ENCODE data around the gene MOSPD3. TPM values are rescaled to one million over a fixed set of nuclear protein-coding genes. Genes with fewer than 3 reads are reported as not detected.

MOSPD3 gene
- total and polyA plus RNA-seq, 2 of the 13 experiments (the other 11 are each of a cell fraction or from before 2014, with no cell fraction given) = 7.6 to 8.8 TPM

DNA sequence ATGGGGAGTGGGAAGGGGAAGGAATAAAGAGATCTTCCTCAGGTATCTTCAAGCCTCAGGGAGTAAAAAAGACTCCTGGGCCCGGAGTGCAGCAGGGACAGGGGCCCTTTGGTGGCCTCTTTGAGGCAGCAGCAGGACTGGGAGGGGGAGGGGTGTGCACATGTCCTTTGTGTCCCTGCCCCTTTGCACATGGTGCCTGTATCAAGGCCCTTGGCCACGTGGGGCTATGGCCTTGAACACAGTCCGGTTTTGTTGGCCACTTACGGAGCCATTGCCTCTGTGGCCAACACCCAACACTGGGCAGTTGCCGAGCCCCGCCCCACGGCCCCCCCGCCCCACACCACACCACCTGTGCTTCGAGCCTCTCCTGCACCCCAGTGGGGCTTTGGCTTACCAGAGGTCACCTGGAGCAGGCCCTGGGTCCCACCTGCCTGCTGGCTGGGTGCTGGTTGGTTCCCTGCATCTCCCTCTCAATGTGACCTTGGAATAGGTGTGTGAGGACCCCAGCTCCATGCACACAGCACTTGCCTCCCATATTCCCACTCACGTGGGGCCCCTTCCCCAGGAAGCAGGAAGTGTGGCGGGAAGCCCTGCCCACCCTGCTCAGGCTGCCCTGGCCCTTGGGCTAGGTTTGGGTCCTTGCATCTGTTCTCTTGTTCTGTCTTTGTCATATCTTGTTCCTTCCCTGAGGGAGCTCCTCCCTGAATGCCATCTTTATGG is 44.0 kb upstream of the MOSPD3 start (continued):
- TF ChIP-seq ATF7-NPFF (CRISPR knock-in tag; IDR thresholded peaks at IDR 0.05; ENCODE audit: low read depth) = peak; percentile 90
- TF ChIP-seq, protein P1, sequence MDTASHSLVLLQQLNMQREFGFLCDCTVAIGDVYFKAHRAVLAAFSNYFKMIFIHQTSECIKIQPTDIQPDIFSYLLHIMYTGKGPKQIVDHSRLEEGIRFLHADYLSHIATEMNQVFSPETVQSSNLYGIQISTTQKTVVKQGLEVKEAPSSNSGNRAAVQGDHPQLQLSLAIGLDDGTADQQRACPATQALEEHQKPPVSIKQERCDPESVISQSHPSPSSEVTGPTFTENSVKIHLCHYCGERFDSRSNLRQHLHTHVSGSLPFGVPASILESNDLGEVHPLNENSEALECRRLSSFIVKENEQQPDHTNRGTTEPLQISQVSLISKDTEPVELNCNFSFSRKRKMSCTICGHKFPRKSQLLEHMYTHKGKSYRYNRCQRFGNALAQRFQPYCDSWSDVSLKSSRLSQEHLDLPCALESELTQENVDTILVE (CRISPR knock-in tag; IDR thresholded peaks at IDR 0.05) = no peak; the same call in 1 of the 2 replicates
- 0 out of 2 replicates have a peak, but pooled peaks have one; percentile 73 for TF ChIP-seq DPF2 (CRISPR knock-in tag; IDR thresholded peaks at IDR 0.05; ENCODE audit: borderline replicate concordance, low read depth)
- no peak for TF ChIP-seq CCDC6 (CRISPR knock-in tag; IDR thresholded peaks at IDR 0.05)
- no peak for TF ChIP-seq GLI4 (CRISPR knock-in tag; IDR thresholded peaks at IDR 0.05; ENCODE audit: borderline replicate concordance)
- TF ChIP-seq, protein P2, sequence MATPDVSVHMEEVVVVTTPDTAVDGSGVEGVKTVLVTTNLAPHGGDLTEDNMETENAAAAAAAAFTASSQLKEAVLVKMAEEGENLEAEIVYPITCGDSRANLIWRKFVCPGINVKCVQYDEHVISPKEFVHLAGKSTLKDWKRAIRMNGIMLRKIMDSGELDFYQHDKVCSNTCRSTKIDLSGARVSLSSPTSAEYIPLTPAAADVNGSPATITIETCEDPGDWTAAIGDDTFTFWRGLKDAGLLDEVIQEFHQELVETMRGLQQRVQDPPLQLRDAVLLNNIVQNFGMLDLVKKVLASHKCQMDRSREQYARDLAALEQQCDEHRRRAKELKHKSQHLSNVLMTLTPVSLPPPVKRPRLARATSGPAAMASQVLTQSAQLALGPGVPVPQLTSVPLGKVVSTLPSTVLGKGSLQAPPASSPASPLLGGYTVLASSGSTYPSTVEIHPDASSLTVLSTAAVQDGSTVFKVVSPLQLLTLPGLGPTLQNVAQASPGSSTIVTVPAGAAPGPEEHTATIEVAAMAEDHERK (CRISPR knock-in tag; IDR thresholded peaks at IDR 0.05; ENCODE audit: low read depth) = no peak
- TF ChIP-seq, protein P3, sequence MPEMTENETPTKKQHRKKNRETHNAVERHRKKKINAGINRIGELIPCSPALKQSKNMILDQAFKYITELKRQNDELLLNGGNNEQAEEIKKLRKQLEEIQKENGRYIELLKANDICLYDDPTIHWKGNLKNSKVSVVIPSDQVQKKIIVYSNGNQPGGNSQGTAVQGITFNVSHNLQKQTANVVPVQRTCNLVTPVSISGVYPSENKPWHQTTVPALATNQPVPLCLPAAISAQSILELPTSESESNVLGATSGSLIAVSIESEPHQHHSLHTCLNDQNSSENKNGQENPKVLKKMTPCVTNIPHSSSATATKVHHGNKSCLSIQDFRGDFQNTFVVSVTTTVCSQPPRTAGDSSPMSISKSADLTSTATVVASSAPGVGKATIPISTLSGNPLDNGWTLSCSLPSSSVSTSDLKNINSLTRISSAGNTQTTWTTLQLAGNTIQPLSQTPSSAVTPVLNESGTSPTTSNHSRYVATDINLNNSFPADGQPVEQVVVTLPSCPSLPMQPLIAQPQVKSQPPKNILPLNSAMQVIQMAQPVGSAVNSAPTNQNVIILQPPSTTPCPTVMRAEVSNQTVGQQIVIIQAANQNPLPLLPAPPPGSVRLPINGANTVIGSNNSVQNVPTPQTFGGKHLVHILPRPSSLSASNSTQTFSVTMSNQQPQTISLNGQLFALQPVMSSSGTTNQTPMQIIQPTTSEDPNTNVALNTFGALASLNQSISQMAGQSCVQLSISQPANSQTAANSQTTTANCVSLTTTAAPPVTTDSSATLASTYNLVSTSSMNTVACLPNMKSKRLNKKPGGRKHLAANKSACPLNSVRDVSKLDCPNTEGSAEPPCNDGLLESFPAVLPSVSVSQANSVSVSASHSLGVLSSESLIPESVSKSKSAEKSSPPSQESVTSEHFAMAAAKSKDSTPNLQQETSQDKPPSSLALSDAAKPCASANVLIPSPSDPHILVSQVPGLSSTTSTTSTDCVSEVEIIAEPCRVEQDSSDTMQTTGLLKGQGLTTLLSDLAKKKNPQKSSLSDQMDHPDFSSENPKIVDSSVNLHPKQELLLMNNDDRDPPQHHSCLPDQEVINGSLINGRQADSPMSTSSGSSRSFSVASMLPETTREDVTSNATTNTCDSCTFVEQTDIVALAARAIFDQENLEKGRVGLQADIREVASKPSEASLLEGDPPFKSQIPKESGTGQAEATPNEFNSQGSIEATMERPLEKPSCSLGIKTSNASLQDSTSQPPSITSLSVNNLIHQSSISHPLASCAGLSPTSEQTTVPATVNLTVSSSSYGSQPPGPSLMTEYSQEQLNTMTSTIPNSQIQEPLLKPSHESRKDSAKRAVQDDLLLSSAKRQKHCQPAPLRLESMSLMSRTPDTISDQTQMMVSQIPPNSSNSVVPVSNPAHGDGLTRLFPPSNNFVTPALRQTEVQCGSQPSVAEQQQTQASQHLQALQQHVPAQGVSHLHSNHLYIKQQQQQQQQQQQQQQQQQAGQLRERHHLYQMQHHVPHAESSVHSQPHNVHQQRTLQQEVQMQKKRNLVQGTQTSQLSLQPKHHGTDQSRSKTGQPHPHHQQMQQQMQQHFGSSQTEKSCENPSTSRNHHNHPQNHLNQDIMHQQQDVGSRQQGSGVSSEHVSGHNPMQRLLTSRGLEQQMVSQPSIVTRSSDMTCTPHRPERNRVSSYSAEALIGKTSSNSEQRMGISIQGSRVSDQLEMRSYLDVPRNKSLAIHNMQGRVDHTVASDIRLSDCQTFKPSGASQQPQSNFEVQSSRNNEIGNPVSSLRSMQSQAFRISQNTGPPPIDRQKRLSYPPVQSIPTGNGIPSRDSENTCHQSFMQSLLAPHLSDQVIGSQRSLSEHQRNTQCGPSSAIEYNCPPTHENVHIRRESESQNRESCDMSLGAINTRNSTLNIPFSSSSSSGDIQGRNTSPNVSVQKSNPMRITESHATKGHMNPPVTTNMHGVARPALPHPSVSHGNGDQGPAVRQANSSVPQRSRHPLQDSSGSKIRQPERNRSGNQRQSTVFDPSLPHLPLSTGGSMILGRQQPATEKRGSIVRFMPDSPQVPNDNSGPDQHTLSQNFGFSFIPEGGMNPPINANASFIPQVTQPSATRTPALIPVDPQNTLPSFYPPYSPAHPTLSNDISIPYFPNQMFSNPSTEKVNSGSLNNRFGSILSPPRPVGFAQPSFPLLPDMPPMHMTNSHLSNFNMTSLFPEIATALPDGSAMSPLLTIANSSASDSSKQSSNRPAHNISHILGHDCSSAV (CRISPR knock-in tag; IDR thresholded peaks at IDR 0.05; ENCODE audit: borderline replicate concordance) = no peak; the same call in 1 of the 2 replicates
- TF ChIP-seq ZKSCAN5 (CRISPR knock-in tag; IDR thresholded peaks at IDR 0.05) = 0 out of 2 replicates have a peak, but pooled peaks have one; percentile 61
- no peak for TF ChIP-seq NFIC (IDR thresholded peaks at IDR 0.05; ENCODE audit: low read length)
- TF ChIP-seq, protein P4, sequence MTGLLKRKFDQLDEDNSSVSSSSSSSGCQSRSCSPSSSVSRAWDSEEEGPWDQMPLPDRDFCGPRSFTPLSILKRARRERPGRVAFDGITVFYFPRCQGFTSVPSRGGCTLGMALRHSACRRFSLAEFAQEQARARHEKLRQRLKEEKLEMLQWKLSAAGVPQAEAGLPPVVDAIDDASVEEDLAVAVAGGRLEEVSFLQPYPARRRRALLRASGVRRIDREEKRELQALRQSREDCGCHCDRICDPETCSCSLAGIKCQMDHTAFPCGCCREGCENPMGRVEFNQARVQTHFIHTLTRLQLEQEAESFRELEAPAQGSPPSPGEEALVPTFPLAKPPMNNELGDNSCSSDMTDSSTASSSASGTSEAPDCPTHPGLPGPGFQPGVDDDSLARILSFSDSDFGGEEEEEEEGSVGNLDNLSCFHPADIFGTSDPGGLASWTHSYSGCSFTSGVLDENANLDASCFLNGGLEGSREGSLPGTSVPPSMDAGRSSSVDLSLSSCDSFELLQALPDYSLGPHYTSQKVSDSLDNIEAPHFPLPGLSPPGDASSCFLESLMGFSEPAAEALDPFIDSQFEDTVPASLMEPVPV (CRISPR knock-in tag; IDR thresholded peaks at IDR 0.05) = peak; percentile 93
- TF ChIP-seq, protein P5, sequence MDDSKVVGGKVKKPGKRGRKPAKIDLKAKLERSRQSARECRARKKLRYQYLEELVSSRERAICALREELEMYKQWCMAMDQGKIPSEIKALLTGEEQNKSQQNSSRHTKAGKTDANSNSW (CRISPR knock-in tag; IDR thresholded peaks at IDR 0.05; ENCODE audit: borderline replicate concordance) = no peak
- TF ChIP-seq ZNF569 (CRISPR knock-in tag; IDR thresholded peaks at IDR 0.05; ENCODE audit: borderline replicate concordance) = peak; percentile 92
- TF ChIP-seq, protein P6, sequence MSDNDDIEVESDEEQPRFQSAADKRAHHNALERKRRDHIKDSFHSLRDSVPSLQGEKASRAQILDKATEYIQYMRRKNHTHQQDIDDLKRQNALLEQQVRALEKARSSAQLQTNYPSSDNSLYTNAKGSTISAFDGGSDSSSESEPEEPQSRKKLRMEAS (IDR thresholded peaks at IDR 0.05) = no peak
- TF ChIP-seq ZNF598 (CRISPR knock-in tag; IDR thresholded peaks at IDR 0.05; ENCODE audit: borderline replicate concordance) = no peak; the same call in 1 of the 2 replicates
